DMS 273 (cell line): Measurements from ENCODE around the gene FOXE3.

Experiments used
- DNase-seq: peaks from one replicate; lab custom pipeline; 2025; ENCODE audit not compliant: unreplicated experiment; lab: John Stamatoyannopoulos, UW

FOXE3 gene

DNA sequence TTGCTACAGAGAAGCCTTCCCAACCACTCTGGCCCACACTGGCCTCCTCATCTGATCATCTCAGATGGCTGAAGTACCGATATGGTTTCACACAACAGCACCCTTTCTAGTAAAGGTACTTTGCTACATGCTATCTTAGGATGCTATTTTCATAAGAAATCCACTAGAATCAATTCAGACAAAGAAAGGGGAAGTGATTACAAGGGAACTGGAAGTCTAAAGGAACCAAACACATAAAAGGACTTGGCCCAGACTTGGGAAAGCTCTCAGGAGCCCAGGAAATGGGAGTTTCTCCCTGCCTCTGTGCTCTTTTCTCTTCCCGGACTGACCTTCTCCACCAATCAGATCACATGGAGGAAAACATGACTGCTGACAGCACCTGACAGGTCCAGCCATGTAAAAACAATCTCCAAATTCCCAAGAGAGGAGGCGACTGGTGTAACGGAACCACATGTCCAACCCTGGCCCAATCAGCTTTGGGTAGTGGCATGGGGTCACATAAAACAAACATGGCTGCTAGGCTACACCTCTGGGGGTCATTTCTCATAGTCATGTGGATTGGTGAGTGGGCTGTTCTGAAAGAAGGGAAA is 12.7 kb upstream of the FOXE3 start:
- DNase-seq = no peak

- no peak for DNase-seq
These were observed 10.4 kb upstream of the FOXE3 start for GRCh38 chr1:47405697-47406096.

GRCh38 chr1:47406966-47407365 is 9.1 kb upstream of the FOXE3 start:
- no peak for DNase-seq

GRCh38 chr1:47407481-47407880 is 8.6 kb upstream of the FOXE3 start:
- DNase-seq = no peak

DNA sequence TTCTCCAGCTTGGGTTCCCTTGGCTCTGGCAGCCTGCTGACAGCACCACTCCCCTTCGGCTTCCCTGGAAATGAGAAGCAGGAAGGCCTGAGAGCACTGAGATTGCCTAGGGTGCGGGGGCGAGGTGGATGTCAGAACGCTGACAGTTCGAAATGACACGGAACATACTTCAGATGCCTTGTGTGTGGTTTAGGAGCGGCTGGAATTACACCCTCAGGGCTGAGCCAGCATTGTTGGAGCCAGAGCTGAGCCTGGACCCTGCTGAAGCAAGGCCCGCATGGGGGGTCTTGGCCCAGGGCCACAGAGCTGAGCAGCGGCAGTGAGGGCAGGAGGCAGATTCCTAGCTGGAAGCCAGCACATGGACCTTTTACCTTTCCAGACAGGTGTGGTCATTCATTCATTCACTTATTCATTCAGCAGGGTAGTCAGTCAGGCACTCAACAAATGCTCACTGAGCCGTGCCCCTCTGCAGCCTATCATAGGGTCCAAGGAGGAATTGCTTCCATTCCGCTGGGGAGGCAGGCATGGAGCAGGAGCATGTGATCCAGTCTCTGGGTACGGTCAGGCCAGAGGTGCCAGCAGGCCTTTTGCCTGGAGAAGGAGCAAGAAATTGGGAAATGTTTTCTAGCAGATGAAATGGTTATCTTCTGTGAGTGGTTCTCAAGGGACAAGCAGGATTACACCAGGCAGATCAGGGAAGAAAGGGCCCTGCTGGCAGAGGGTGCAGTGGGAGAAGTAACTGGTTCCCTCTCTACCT is 6.6 kb upstream of the FOXE3 start:
- DNase-seq = no peak

- DNase-seq = no peak
These were observed 6.0 kb upstream of the FOXE3 start for GRCh38 chr1:47410068-47410455.

- no peak for DNase-seq
These were observed 4.6 kb upstream of the FOXE3 start for GRCh38 chr1:47411436-47411835.

- no peak for DNase-seq
These were observed 3.6 kb upstream of the FOXE3 start for GRCh38 chr1:47412437-47412836.

DNA sequence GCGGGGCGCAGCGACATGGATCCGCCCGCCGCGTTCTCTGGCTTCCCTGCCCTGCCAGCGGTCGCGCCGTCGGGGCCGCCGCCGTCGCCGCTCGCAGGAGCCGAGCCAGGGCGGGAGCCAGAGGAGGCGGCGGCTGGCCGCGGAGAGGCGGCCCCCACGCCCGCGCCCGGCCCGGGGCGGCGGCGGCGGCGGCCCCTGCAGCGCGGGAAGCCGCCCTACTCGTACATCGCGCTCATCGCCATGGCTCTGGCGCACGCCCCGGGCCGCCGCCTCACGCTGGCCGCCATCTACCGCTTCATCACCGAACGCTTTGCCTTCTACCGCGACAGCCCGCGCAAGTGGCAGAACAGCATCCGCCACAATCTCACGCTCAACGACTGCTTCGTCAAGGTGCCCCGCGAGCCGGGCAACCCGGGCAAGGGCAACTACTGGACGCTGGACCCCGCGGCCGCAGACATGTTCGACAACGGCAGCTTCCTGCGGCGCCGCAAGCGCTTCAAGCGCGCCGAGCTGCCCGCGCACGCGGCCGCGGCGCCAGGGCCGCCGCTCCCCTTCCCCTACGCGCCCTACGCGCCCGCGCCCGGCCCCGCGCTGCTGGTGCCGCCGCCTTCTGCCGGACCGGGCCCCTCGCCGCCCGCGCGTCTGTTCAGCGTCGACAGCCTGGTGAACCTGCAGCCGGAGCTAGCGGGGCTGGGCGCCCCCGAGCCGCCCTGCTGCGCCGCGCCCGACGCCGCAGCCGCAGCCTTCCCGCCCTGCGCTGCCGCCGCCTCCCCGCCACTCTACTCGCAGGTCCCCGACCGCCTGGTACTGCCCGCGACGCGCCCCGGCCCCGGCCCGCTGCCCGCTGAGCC is 459 bp downstream of the FOXE3 start:
- DNase-seq = peak; percentile 62

DNA sequence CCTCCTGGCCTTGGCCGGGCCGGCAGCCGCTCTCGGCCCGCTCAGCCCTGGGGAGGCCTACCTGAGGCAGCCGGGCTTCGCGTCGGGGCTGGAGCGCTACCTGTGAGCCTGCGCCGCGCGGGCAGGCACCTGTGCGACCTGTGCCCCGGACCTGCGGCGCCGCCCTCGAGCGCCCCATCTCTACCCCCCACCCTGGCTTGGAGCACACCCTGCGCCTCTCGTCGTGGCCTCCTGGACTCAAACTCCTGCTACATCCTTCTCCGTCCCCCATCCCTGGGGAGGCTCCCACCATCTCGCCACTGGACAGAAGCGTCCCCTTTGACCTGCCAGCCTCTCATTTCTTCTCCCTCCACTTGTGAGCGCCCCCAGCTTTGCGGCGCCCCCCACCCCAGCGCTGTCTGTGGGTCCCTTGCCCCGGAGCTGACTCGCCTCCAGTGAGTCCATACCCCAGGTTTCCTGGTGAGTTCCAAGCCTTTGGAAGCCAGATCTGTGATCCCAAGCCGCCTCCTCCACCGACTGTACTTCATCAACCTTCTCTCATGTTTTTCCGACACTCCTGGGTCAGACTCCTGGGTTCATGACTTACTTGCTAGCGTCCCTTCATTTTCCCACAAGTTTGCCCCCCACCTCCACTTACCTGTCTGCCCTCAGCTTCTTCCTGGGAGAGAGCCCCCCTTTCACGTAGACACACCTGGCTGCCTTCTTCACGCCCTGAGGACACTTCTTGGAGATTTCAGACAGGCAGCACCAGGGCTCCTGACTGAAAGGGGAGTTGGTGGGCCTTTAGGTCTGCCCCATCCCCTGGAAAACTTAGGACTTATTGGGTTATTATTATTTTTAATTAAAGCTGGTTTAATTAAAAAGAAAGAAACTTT is 1.3 kb downstream of the FOXE3 start:
- no peak for DNase-seq

DNA sequence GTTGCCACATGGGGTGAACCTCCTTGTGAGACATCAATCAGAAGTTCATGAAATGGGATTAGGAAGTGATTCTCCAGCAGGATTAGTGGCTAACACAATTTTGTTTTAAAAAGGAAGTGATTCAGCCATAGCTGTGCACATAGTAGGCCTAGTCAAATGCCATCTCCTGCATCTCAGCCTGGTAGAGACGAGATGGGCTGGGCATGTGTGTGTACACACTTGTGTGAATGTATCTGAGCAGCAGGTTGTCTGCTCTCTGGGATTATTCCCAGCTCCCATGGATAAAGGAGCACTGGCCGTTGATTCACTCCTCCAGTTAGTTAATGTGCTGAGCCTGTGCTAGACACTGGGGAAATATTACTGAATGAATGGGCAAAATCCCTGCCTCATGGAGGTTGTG is 2.0 kb downstream of the FOXE3 start:
- DNase-seq = no peak

- DNase-seq = no peak
These were observed 2.7 kb downstream of the FOXE3 start for GRCh38 chr1:47418681-47419325.

DNA sequence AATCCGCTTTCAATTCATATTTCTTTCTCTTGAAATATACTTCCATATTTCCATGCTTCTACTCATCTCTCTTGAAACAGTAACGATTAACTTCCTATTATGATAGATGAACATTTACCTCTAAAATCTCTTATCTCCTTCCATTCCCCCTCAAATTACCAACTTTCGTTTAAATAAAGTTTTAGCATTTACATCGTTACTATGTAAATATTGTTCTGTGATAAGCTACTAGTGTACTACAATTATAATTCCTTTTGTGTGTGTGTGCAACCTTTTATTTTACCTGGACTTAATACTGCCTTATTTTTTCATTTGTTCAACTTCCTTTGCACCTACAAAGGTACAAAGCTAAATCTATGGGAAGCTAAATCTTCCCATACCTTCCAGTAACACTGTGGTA is 4.5 kb downstream of the FOXE3 start:
- DNase-seq = no peak

- no peak for DNase-seq
These were observed 7.8 kb downstream of the FOXE3 start for GRCh38 chr1:47423872-47424271.

- DNase-seq = peak; percentile 91
These were observed 8.4 kb downstream of the FOXE3 start for GRCh38 chr1:47424336-47424982.

GRCh38 chr1:47431534-47431933 is 15.4 kb downstream of the FOXE3 start:
- DNase-seq = no peak

GRCh38 chr1:47432071-47433036 is 16.3 kb downstream of the FOXE3 start:
- DNase-seq = peak; percentile 76

- no peak for DNase-seq
These were observed 16.9 kb downstream of the FOXE3 start for GRCh38 chr1:47433037-47433421.

DNA sequence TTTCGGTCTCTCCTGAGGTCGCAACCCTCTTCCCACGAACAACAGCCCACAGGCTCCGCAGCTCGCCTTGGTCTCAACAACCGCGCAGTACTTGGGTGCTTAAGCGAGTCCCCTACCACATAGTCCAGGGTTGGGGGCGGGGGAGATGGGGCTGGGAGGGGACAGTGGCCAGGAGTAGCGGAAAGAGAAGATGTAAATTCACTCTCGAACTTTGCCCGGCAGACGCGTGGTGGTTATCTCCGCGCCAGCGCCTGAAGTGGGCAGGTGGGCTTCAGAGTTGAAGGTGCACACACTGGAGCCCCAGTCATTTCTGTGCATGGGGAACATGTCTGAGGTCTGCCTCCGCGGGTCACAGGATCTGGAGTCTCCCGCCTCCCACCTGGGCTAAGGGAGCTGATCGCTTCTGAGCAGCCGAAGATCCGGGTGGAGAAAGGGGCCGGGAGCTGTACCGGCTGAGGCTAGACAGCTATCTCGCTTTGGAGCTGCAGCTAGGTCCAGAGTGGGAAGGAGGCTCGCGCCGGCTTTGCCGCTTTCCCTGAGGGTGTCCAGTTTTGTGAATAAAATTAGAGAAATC is 17.5 kb downstream of the FOXE3 start:
- no peak for DNase-seq
